PC-9 (cell line): ENCODE measurements around the gene FOXP1. TPM values are rescaled to one million over a fixed set of nuclear protein-coding genes. Genes with fewer than 3 reads are reported as not detected.

Source experiments
- BruUV-seq: library from RNA; stranded (reverse); fragments of 400-500 nt; replicated peaks from 2 replicates; lab custom pipeline; 2021; lab: Mats Ljungman, UMichigan
- CTCF ChIA-PET: fragments of 300-600 bp; sonication (Branson Sonifier 250); formaldehyde crosslinking; loops from one replicate; lab custom pipeline; 2022; ENCODE audit warnings: antibody characterized with exemption; lab: Charles Lee
- POLR2A ChIA-PET: fragments of 300-600 bp; sonication (Branson Sonifier 250); formaldehyde crosslinking; loops from one replicate; lab custom pipeline; 2022; ENCODE audit warnings: antibody characterized with exemption; ENCODE audit not compliant: unreplicated experiment; lab: Charles Lee
- DNase-seq, 2 experiments: peaks; one replicate each; pipeline versions ENCODE4 v3.0.0 to v3.0.0-alpha.2; 2015 to 2022; ENCODE audit warnings: mixed read lengths in 1 of 2
- H2AFZ ChIP-seq: fragments of 200-600 bp; sonication (generic); 2 replicates; pipeline ENCODE4 v1.8.1; 2017; ENCODE audit warnings: antibody characterized with exemption
- H3F3A ChIP-seq: fragments of 200-600 bp; sonication (generic); 2 replicates; pipeline ENCODE4 v1.8.1; 2017; ENCODE audit warnings: antibody characterized with exemption, mild to moderate bottlenecking, low read depth; ENCODE audit not compliant: insufficient read depth
- H3K27ac ChIP-seq: fragments of 200-600 bp; sonication (generic); 2 replicates; pipeline ENCODE4 v1.6.1; 2016; ENCODE audit warnings: mixed run types
- H3K27me3 ChIP-seq: fragments of 200-600 bp; sonication (generic); 2 replicates; pipeline ENCODE4 v1.6.1; 2016; ENCODE audit warnings: low read depth, mixed run types; ENCODE audit not compliant: insufficient read depth
- H3K36me3 ChIP-seq: fragments of 200-600 bp; sonication (generic); 2 replicates; pipeline ENCODE4 v1.6.1; 2016; ENCODE audit warnings: low read depth, mixed run types
- H3K4me1 ChIP-seq: fragments of 200-600 bp; sonication (generic); replicated peaks from 2 replicates; pipeline ENCODE4 v1.6.1; 2016; ENCODE audit warnings: mixed run types; ENCODE audit not compliant: insufficient read depth
- H3K4me2 ChIP-seq: fragments of 200-600 bp; sonication (generic); 2 replicates; pipeline ENCODE4 v1.6.1; 2017; ENCODE audit warnings: mixed run types
- H3K4me3 ChIP-seq: fragments of 200-600 bp; sonication (generic); 2 replicates; pipeline ENCODE4 v1.6.1; 2016; ENCODE audit warnings: mixed run types
- H3K79me2 ChIP-seq: fragments of 200-600 bp; sonication (generic); 2 replicates; pipeline ENCODE4 v1.6.1; 2017; ENCODE audit warnings: low read depth, mixed run types
- H3K9me2 ChIP-seq: fragments of 200-600 bp; sonication (generic); 2 replicates; pipeline ENCODE4 v1.8.1; 2017; ENCODE audit warnings: mild to moderate bottlenecking; ENCODE audit not compliant: insufficient read depth
- H3K9me3 ChIP-seq: fragments of 200-600 bp; sonication (generic); 2 replicates; pipeline ENCODE4 v1.8.1; 2016; ENCODE audit warnings: low read depth; ENCODE audit not compliant: insufficient read depth
- H4K20me1 ChIP-seq: fragments of 200-600 bp; sonication (generic); 2 replicates; pipeline ENCODE4 v1.8.1; 2017; ENCODE audit not compliant: insufficient read depth
- EZH2 ChIP-seq: fragments of 200-600 bp; sonication (generic); IDR thresholded peaks from 2 replicates; pipeline ENCODE4 v1.8.0; 2017; ENCODE audit warnings: antibody characterized with exemption, low read depth
- intact Hi-C: fragments of 100-400 bp; cut with micrococcal nuclease; formaldehyde crosslinking; loops from one replicate; pipeline ENCODE4 v1.10.0; 2022; ENCODE audit not compliant: unreplicated experiment
- total RNA-seq: library from RNA; stranded (reverse); gene quantifications from 2 replicates; pipeline ENCODE4 v1.2.3, GENCODE V29; 2021
- TF ChIP-seq, protein P1 (sequence below): fragments of 200-600 bp; sonication (generic); conservative IDR thresholded peaks from 2 replicates; pipeline ENCODE4 v1.6.1; 2017; ENCODE audit warnings: mixed run types, antibody characterized with exemption, mild to moderate bottlenecking, moderate library complexity

The FOXP1 gene
- total RNA-seq, 1 experiment from 2014 or later, result 33.3 TPM

DNA sequence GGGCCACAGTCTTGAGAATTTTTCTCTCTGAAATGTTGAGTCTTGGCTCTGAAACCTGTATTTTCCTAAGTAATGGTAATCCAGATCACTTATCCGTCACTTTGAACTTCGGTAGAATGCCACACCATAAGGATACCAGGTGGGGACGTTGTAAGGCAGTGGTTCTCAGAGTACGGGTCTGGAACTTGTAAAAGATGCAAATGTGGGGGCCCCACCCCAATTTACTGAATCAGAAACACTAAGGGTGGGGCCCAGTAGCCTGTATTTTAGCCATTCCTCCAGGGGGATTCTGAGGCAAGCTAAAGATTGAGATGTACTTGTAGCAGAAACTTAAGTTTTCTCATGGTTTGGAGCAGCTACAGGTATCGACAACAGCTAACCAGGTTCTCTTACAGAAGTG, 555.3 kb downstream of the FOXP1 start:
- Histone ChIP-seq H3K9me2 (no peaks in the 10 kb centered on the region), H3F3A (no peaks in the 10 kb centered on the region), H4K20me1 (no peaks in the 10 kb centered on the region), H3K4me3 (no peak overlapping the region), H3K4me1 (no peaks in the 10 kb centered on the region; the same call in 1 of the 2 replicates), H3K79me2 (no peaks in the 10 kb centered on the region), H3K27ac (no peak overlapping the region), H2AFZ (no peak overlapping the region), H3K4me2 (no peak overlapping the region), H3K36me3 (no peaks in the 10 kb centered on the region), H3K9me3 (no peaks in the 10 kb centered on the region), H3K27me3 (no peaks in the 10 kb centered on the region)
- no peak for DNase-seq
- ChIA-PET CTCF (no interaction called here), POLR2A (no interaction called here)
- TF ChIP-seq, protein P1, sequence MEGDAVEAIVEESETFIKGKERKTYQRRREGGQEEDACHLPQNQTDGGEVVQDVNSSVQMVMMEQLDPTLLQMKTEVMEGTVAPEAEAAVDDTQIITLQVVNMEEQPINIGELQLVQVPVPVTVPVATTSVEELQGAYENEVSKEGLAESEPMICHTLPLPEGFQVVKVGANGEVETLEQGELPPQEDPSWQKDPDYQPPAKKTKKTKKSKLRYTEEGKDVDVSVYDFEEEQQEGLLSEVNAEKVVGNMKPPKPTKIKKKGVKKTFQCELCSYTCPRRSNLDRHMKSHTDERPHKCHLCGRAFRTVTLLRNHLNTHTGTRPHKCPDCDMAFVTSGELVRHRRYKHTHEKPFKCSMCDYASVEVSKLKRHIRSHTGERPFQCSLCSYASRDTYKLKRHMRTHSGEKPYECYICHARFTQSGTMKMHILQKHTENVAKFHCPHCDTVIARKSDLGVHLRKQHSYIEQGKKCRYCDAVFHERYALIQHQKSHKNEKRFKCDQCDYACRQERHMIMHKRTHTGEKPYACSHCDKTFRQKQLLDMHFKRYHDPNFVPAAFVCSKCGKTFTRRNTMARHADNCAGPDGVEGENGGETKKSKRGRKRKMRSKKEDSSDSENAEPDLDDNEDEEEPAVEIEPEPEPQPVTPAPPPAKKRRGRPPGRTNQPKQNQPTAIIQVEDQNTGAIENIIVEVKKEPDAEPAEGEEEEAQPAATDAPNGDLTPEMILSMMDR, result no peak
- TF ChIP-seq EZH2, result no peak
- intact Hi-C loops, result no loop called here
- BruUV-seq, result no TSS peak

DNA sequence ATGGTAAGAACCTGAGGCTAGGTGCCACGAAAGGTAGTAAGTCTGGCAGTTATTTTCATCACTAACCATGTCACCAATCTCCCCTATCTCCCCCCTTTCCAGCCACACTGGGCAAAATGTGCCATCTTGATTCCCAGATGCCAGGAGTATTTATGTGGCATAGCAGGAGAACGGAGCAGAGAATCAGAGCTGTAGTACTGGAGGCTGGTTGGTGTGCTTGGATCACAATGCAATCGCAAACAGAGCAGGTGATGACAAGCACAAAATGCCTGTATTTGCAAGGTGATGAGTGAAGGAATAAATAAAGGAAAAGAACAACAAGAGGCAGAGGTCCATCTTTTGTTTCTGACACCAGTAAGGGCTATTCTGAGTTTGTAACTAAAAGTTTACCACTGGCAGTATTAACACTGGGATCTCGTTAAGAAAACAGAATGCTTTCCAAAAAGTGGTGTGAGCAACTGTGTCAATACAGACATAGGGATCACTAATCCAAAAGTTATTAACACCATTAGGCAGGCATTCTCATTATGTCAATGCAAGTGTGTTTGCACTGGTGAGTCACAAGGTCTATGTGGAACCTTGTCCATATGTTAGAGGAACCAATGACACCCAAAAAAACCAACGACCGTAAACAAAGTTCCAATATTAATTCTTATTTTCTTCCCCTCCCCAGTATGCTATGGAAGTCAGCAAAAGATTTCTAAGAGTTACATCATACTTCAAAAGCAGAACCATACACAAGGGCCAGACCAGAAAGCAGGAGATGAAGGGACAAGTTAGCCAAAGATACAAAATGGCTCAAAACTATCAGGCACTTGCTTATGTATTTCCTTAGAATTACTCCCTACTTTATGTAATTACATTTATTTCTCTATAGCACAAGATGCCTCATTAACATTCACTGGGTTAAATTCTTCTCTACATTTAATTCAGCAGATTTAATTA, 556.6 kb downstream of the FOXP1 start:
- POLR2A ChIA-PET, result no interaction called here

DNA sequence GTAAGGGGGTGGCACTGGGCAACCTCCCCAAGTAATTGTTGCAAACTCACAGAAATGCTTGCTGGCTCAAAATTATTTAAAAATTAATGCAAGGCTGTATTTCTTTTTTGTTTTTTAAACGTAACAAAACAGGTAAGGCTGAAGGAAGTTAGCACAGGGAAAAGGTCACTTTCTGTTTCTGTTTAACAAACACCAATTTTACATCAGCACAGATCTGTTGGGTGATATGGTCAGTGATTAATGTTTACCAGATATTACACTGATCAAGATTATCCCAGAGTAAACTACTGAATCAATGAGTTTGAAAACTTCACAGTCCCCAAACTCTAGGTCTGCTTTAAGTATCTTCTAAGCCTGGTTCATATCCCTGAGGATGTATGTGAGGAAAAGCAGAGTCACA, 558.0 kb downstream of the FOXP1 start:
- intact Hi-C loops, result no loop called here
- Histone ChIP-seq H3K4me1 (no peaks in the 10 kb centered on the region; the same call in 1 of the 2 replicates), H3F3A (no peaks in the 10 kb centered on the region), H4K20me1 (no peaks in the 10 kb centered on the region), H3K27me3 (no peaks in the 10 kb centered on the region), H3K4me2 (no peak overlapping the region), H3K9me3 (no peaks in the 10 kb centered on the region), H3K27ac (no peak overlapping the region), H3K4me3 (no peak overlapping the region), H3K36me3 (no peaks in the 10 kb centered on the region), H3K9me2 (no peaks in the 10 kb centered on the region), H2AFZ (no peak overlapping the region), H3K79me2 (no peaks in the 10 kb centered on the region)
- TF ChIP-seq EZH2, result no peak
- TF ChIP-seq, protein P1, result no peak
- no peak for DNase-seq
- no TSS peak for BruUV-seq
- CTCF ChIA-PET, result no interaction called here
- POLR2A ChIA-PET, result no interaction called here

More for the DNA sequence above, 556.6 kb downstream of the FOXP1 start:
- CTCF ChIA-PET, result no interaction called here
- no peak overlapping the region for H3K4me2 ChIP-seq
- no peaks in the 10 kb centered on the region for H3K79me2 ChIP-seq
- H3K27me3 ChIP-seq, result no peaks in the 10 kb centered on the region
- H3K4me3 ChIP-seq, result no peak overlapping the region
- H4K20me1 ChIP-seq, result no peaks in the 10 kb centered on the region
- H2AFZ ChIP-seq, result no peak overlapping the region
- H3K9me2 ChIP-seq, result no peaks in the 10 kb centered on the region
- intact Hi-C loops, result no loop called here
- no peaks in the 10 kb centered on the region for H3K36me3 ChIP-seq
- no peaks in the 10 kb centered on the region; the same call in 1 of the 2 replicates for H3K4me1 ChIP-seq
- no peaks in the 10 kb centered on the region for H3F3A ChIP-seq
- no peaks in the 10 kb centered on the region for H3K9me3 ChIP-seq
- BruUV-seq, result no TSS peak
- peak overlapping the region; percentile 16; the same call in 1 of the 2 replicates for H3K27ac ChIP-seq
- no peak for DNase-seq
- TF ChIP-seq, protein P1, result no peak
- no peak for TF ChIP-seq EZH2
